ENCODE data around the gene TUBA8. TPM values are rescaled to one million over a fixed set of nuclear protein-coding genes. Genes with fewer than 3 reads are reported as not detected.
"Not testable (repeated sequence)": the region's sequence is repeated elsewhere in the genome, so short reads cannot be mapped to it uniquely, and the experiment has no call there.

Gene TUBA8
- total and polyA plus RNA-seq, 8 donors: 0.79 to 2.7 (median 2.0) TPM

- H3K4me3 ChIP-seq: no peak overlapping the region
- H3K9me3 ChIP-seq: no peaks in the 10 kb centered on the region
- intact Hi-C loops (cut with DNase I): loop anchor here in 1 of 2 donors (10.0 kb wide), 1 partner anchor 49 kb away; the partner anchor contains the start of gene MICAL3
- no peaks in the 10 kb centered on the region for H3K36me3 ChIP-seq
- H3K27me3 ChIP-seq: no peaks in the 10 kb centered on the region
- no peak overlapping the region for H3K27ac ChIP-seq
- TF ChIP-seq CTCF (IDR thresholded peaks at IDR 0.05): no peak
- DNase-seq (no peak), ATAC-seq (no peak)
- peaks cover 12 to 18% of the 10 kb centered on the region in 2 donors for H3K4me1 ChIP-seq
Observed at GRCh38 chr22:18073467-18073866, 37.1 kb upstream of the TUBA8 start.

- not testable (repeated sequence) for DNase-seq, H3K27me3 ChIP-seq, H3K4me3 ChIP-seq, H3K9me3 ChIP-seq, H3K27ac ChIP-seq, H3K36me3 ChIP-seq, ATAC-seq
- H3K4me1 ChIP-seq: peaks cover 14 to 22% of the 10 kb centered on the region in 2 donors
- intact Hi-C loops (cut with DNase I): loop anchor here in 1 of 2 donors (10.0 kb wide), 1 partner anchor 49 kb away; the partner anchor contains the start of gene MICAL3
Observed at GRCh38 chr22:18073927-18074326, 36.7 kb upstream of the TUBA8 start.

- no peak for ATAC-seq
- H3K4me1 ChIP-seq: peaks cover 16 to 30% of the 10 kb centered on the region in 2 donors
Observed at GRCh38 chr22:18075101-18075719, 35.4 kb upstream of the TUBA8 start.

GRCh38 chr22:18075720-18076497 lies 34.7 kb upstream of the TUBA8 start:
- peak; percentile 68 for ATAC-seq
- peak; percentile 75 to 78 for TF ChIP-seq CTCF (IDR thresholded peaks at IDR 0.05)
- H3K36me3 ChIP-seq: peaks cover 0 to 16% of the 10 kb centered on the region in 2 donors
- no peak overlapping the region for H3K4me3 ChIP-seq
- no peaks in the 10 kb centered on the region for H3K9me3 ChIP-seq
- no peaks in the 10 kb centered on the region for H3K27me3 ChIP-seq
- intact Hi-C loops (cut with DNase I): loop anchor here in 1 of 2 donors (5.0 to 10.0 kb wide), 2 partner anchors 51 to 244 kb away; partner anchors contain the start of gene MICAL3
- peaks cover 16 to 30% of the 10 kb centered on the region in 2 donors for H3K4me1 ChIP-seq
- H3K27ac ChIP-seq: no peak overlapping the region
- DNase-seq: peak in 3 of 4 donors; percentile 51 to 92 (median 88)

More at GRCh38 chr22:18075101-18075719, 35.4 kb upstream of the TUBA8 start:
- Histone ChIP-seq H3K4me3 (no peak overlapping the region), H3K27me3 (no peaks in the 10 kb centered on the region), H3K36me3 (peaks cover 0 to 9% of the 10 kb centered on the region in 2 donors), H3K9me3 (no peaks in the 10 kb centered on the region), H3K27ac (no peak overlapping the region)
- no peak for DNase-seq
- no peak for TF ChIP-seq CTCF (IDR thresholded peaks at IDR 0.05)
- intact Hi-C loops (cut with DNase I): loop anchor here in 1 of 2 donors (5.0 to 10.0 kb wide), 2 partner anchors 50 to 243 kb away; partner anchors contain the start of gene MICAL3

GRCh38 chr22:18077087-18077638 lies 33.4 kb upstream of the TUBA8 start:
- peaks cover 16 to 30% of the 10 kb centered on the region in 2 donors for H3K4me1 ChIP-seq
- H3K27ac ChIP-seq: peak overlapping the region; percentile 79 to 81
- H3K4me3 ChIP-seq: peak overlapping the region; percentile 71 to 98
- ATAC-seq: no peak
- intact Hi-C loops (cut with DNase I): loop anchor here in 1 of 2 donors (5.0 to 10.0 kb wide), 2 partner anchors 52 to 245 kb away; partner anchors contain the start of gene MICAL3
- no peaks in the 10 kb centered on the region for H3K9me3 ChIP-seq
- no peak for DNase-seq
- peaks cover 0 to 27% of the 10 kb centered on the region in 2 donors for H3K36me3 ChIP-seq
- no peaks in the 10 kb centered on the region for H3K27me3 ChIP-seq
- no peak for TF ChIP-seq CTCF (IDR thresholded peaks at IDR 0.05)
